ENCODE data around the gene NPRL2.

GRCh38 chr3:50351323-50351697, 735 bp upstream of the NPRL2 start:
- TF ChIP-seq EZH2 (IDR thresholded peaks at IDR 0.05; ENCODE audit: low read depth) = no peak
- TF ChIP-seq CTCF (conservative IDR thresholded peaks at IDR 0.05) = no peak

Data from PC-9 (cell line).